22Rv1 (cell line): ENCODE results near the gene PPCDC.

Source experiments
- H3K27ac ChIP-seq: fragments of 450-650 bp; 2 replicates; pipeline ENCODE4 v1.5.1; 2017
- ZFX ChIP-seq: fragments of 450-650 bp; IDR thresholded peaks from 2 replicates; pipeline ENCODE4 v1.6.1; 2017; ENCODE audit warnings: antibody characterized with exemption, borderline replicate concordance
- TF ChIP-seq, protein P1 (sequence below): fragments of 450-650 bp; IDR thresholded peaks from 2 replicates; pipeline ENCODE4 v1.5.1; 2017; ENCODE audit warnings: mild to moderate bottlenecking

PPCDC gene

DNA sequence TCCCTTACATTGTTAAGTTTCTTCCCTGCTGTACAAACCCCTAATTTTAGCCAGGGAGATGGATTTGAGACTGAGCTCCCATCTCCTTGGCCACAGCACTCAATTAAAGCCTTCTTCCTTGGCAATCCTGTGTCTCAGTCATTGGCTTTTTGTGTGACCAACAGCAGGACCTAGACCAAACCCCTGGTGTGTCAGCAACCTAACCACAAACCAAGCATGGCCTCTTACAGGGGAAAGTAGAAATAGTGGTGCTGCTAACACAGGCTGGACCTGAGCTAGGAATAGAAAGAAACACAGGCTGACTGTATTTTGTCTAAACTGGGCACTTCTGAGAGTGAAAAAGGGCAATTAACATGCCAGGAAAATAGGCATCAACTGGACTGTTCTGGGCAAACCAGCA, 37.9 kb downstream of the PPCDC start:
- no peak for TF ChIP-seq ZFX
- TF ChIP-seq, protein P1, sequence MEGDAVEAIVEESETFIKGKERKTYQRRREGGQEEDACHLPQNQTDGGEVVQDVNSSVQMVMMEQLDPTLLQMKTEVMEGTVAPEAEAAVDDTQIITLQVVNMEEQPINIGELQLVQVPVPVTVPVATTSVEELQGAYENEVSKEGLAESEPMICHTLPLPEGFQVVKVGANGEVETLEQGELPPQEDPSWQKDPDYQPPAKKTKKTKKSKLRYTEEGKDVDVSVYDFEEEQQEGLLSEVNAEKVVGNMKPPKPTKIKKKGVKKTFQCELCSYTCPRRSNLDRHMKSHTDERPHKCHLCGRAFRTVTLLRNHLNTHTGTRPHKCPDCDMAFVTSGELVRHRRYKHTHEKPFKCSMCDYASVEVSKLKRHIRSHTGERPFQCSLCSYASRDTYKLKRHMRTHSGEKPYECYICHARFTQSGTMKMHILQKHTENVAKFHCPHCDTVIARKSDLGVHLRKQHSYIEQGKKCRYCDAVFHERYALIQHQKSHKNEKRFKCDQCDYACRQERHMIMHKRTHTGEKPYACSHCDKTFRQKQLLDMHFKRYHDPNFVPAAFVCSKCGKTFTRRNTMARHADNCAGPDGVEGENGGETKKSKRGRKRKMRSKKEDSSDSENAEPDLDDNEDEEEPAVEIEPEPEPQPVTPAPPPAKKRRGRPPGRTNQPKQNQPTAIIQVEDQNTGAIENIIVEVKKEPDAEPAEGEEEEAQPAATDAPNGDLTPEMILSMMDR: no peak
- H3K27ac ChIP-seq: no peak overlapping the region

DNA sequence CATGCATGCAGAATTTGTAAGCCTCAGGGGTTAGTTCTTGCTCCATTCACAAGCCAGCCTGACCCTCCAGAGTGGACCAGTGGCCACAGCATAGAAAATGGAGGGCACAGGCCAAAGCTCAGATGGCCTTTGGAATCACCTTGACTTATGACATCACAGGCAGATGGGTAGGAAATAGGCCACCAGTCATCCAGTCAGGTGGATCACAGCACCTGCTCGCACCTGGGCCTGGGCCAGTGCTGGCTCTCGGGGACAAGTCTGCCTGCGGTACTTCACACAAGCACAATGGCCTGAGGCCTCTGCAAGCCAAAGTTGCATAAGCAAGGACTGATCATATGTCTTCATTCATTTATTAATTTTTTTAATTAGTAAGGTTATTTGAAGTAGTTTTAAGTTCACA, 39.3 kb downstream of the PPCDC start:
- TF ChIP-seq ZFX: no peak
- TF ChIP-seq, protein P1: no peak
- H3K27ac ChIP-seq: no peak overlapping the region

DNA sequence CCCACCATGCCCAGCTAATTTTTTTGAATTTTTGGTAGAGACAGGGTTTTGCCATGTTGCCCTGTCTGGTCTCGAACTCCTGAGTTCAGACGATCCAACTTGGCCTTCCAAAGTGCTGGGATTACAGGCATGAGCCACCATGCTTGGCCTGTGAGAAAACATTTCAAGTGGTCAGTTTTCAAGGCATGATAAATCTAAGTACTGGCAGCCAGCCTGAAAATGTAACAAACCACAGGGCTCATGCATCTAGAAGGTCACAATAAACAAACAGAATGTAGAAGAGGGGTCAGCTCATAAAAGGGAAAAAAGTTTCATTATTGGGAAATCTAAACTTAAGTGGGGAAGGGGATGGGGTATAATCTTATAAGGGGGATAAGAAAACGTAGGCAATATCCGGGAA, 39.9 kb downstream of the PPCDC start:
- TF ChIP-seq, protein P1: no peak
- no peak for TF ChIP-seq ZFX

DNA sequence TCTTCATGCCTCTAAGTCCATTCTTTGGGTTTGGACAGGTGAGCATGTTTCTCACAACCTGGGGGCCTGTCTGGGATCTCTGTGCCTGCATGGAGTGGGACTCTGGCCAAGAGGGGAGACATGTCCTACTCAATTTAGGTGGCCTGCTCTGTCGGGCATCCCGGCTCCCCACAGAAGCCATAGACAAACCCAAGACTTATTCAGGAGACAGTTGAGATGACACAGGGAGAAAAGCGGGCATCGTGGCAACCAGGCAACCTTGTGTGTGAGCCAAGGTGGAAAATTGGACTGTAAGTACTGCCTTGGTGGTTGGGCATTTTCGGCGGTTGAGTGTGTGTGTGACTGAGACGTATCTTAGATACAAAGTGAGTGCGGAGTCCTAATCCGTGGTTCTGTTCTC, 40.5 kb downstream of the PPCDC start:
- H3K27ac ChIP-seq: no peak overlapping the region
- TF ChIP-seq ZFX: no peak

More for the DNA sequence above, 39.9 kb downstream of the PPCDC start:
- no peak overlapping the region for H3K27ac ChIP-seq

DNA sequence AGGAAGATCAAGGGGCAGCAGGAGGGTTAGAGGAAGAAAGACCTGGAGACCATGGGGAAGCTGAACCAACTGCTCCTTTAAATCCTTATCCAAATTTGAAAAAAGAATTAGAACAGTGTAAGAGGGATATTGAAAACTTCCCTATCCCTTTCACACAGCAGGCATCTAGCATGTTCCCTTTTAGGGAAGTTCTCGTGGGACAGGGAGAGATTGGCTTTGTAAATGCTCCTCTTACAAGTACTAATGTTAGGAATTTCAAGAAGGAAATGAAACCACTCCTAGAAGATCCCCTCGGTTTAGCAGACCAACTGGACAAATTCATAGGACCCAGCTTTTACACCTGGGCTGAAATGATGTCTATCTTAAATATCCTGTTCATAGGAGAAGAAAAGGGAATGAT, 41.5 kb downstream of the PPCDC start:
- H3K27ac ChIP-seq: no peak overlapping the region
- no peak for TF ChIP-seq ZFX
- TF ChIP-seq, protein P1: no peak

DNA sequence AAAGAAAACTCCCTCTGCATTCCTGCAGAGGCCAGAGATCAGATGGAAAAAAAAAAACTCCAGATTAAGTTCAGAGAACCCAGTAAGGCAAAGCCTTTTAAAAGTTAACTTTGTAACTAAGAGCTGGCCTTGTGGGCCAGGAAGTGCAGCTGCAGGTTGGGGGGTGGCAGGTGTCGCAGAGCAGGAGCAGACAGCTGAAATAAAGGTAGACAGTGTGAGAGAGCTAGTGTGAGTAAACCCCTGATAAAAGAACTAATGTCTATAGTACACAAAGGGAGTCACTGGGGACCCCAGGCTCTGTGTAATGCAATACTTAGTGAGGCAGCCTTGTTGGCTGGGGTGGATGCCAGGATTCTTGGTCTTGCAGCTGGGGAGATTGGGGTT, 42.1 kb downstream of the PPCDC start:
- no peak for TF ChIP-seq ZFX
- TF ChIP-seq, protein P1: no peak
- no peak overlapping the region for H3K27ac ChIP-seq

DNA sequence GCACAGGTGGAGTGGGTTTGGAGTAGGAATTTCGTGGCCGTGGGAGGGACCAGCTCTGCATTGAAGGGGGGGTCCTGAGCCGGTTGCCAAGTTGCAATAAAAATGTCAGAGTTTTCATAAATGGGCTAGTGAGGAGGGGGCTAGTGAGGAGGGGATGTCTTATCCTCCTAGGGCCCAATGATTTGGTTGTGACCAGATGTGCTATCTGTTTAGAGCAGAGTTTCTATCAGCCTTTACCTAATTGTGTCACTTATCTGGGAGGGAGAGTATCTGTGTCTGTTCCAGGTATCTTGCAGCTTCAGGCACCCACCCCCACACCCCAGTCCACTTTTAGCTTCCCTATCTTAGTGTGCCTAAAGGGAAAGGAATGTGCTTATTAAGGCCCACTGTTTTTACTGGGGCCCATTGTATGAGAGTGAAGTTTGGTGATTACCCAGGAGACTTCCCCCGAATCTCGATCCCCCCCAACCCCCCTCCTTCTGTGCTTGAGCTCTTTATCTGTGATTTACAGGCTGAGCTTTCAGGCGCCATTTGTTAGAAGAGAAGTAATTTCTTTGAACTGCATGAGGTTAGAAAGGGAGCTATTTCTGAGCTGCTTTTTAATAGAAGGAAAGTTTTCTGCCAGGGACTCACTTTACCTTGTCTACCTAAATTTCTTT, 42.6 kb downstream of the PPCDC start:
- no peak for TF ChIP-seq ZFX
- TF ChIP-seq, protein P1: no peak

More for the DNA sequence above, 42.6 kb downstream of the PPCDC start:
- H3K27ac ChIP-seq: no peak overlapping the region
